Osteoblast (primary cell): ENCODE data around the gene ATP5F1E. TPM values are rescaled to one million over a fixed set of nuclear protein-coding genes. Genes with fewer than 3 reads are reported as not detected.
A peak's percentile ranks its signal among the peaks of the same experiment; 100 is the strongest.

Source experiments
- DNase-seq: peaks from one replicate; pipeline ENCODE4 v3.0.0; 2011; ENCODE audit warnings: low spot score, mixed read lengths; ENCODE audit not compliant: insufficient read length; ENCODE audit errors: missing footprints
- H2AFZ ChIP-seq: 2 replicates; pipeline ENCODE4 v1.6.0; 2011; ENCODE audit warnings: mild to moderate bottlenecking, low read length
- H3K27ac ChIP-seq: 2 replicates; pipeline ENCODE4 v1.5.1; 2011; ENCODE audit warnings: mild to moderate bottlenecking, low read depth, low read length, moderate library complexity
- H3K27me3 ChIP-seq: 2 replicates; pipeline ENCODE4 v1.6.0; 2012; ENCODE audit warnings: mild to moderate bottlenecking, control low read depth, inconsistent platforms, low read length, moderate library complexity; ENCODE audit not compliant: insufficient read depth
- H3K36me3 ChIP-seq: 2 replicates; pipeline ENCODE4 v1.5.1; 2011; ENCODE audit warnings: mild to moderate bottlenecking, low read length, control low read depth, moderate library complexity; ENCODE audit not compliant: insufficient read depth
- H3K4me1 ChIP-seq: 2 replicates; pipeline ENCODE4 v1.5.1; 2011; ENCODE audit warnings: mild to moderate bottlenecking, low read length, control low read depth, moderate library complexity; ENCODE audit not compliant: insufficient read depth
- H3K4me2 ChIP-seq: 2 replicates; pipeline ENCODE4 v1.6.0; 2011; ENCODE audit warnings: mild to moderate bottlenecking, low read length; ENCODE audit not compliant: insufficient read depth
- H3K4me3 ChIP-seq: fragments of 200-600 bp; sonication (generic); 3 replicates; pipeline ENCODE4 v1.5.1; 2012; ENCODE audit warnings: mild to moderate bottlenecking, low read length, inconsistent platforms; ENCODE audit not compliant: insufficient read depth
- H3K79me2 ChIP-seq: 2 replicates; pipeline ENCODE4 v1.6.0; 2012; ENCODE audit warnings: mild to moderate bottlenecking, low read length, control low read depth, inconsistent platforms; ENCODE audit not compliant: insufficient read depth
- H3K9me3 ChIP-seq: 2 replicates; pipeline ENCODE4 v1.5.1; 2011; ENCODE audit warnings: low read depth, low read length, control low read depth
- H4K20me1 ChIP-seq: 2 replicates; pipeline ENCODE4 v1.6.0; 2012; ENCODE audit warnings: mild to moderate bottlenecking, low read length, control low read depth; ENCODE audit not compliant: insufficient read depth
- CTCF ChIP-seq: IDR thresholded peaks from 2 replicates; pipeline ENCODE4 v1.5.1; 2011; ENCODE audit warnings: mild to moderate bottlenecking, low read depth, low read length, moderate library complexity; ENCODE audit errors: extremely low read depth
- total RNA-seq: library from RNA; depleted of rRNA; stranded (reverse); fragments of >200 nt; gene quantifications from 2 replicates; pipeline ENCODE4 v1.2.3, GENCODE V29; 2012

ATP5F1E gene
- total RNA-seq, 1 donor, result 19.5 TPM

- TF ChIP-seq CTCF, result no peak
- Histone ChIP-seq H3K36me3 (peaks cover 38% of the 10 kb centered on the region), H3K4me2 (peak overlapping the region; percentile 84), H4K20me1 (peaks cover 31% of the 10 kb centered on the region), H3K27ac (peak overlapping the region; percentile 52), H3K79me2 (peaks cover 84% of the 10 kb centered on the region), H3K4me3 (peak overlapping the region; percentile 21), H3K9me3 (no peaks in the 10 kb centered on the region), H3K27me3 (no peaks in the 10 kb centered on the region), H2AFZ (no peak overlapping the region), H3K4me1 (peaks cover 44% of the 10 kb centered on the region)
- peak; percentile 85 for DNase-seq
Measured at GRCh38 chr20:59027741-59028320, 4.3 kb downstream of the ATP5F1E start.

GRCh38 chr20:59026904-59027740, 5.0 kb downstream of the ATP5F1E start:
- H3K79me2 ChIP-seq, result peaks cover 84% of the 10 kb centered on the region
- H3K4me1 ChIP-seq, result peaks cover 43% of the 10 kb centered on the region
- peaks cover 38% of the 10 kb centered on the region for H3K36me3 ChIP-seq
- no peak for TF ChIP-seq CTCF
- H2AFZ ChIP-seq, result no peak overlapping the region
- H3K27me3 ChIP-seq, result no peaks in the 10 kb centered on the region
- peak overlapping the region; percentile 84 for H3K4me2 ChIP-seq
- no peaks in the 10 kb centered on the region for H3K9me3 ChIP-seq
- H3K27ac ChIP-seq, result peak overlapping the region; percentile 50
- H3K4me3 ChIP-seq, result peak overlapping the region; percentile 21
- peaks cover 31% of the 10 kb centered on the region for H4K20me1 ChIP-seq
- no peak for DNase-seq

GRCh38 chr20:59025511-59025910, 6.6 kb downstream of the ATP5F1E start:
- no peaks in the 10 kb centered on the region for H3K9me3 ChIP-seq
- H3K27ac ChIP-seq, result no peak overlapping the region
- no peak overlapping the region for H3K4me3 ChIP-seq
- no peak overlapping the region for H3K4me2 ChIP-seq
- H3K4me1 ChIP-seq, result peaks cover 42% of the 10 kb centered on the region
- TF ChIP-seq CTCF, result no peak
- peaks cover 35% of the 10 kb centered on the region for H3K36me3 ChIP-seq
- no peak for DNase-seq
- peaks cover 29% of the 10 kb centered on the region for H4K20me1 ChIP-seq
- peaks cover 69% of the 10 kb centered on the region for H3K79me2 ChIP-seq
- no peaks in the 10 kb centered on the region for H3K27me3 ChIP-seq
- H2AFZ ChIP-seq, result no peak overlapping the region

DNA sequence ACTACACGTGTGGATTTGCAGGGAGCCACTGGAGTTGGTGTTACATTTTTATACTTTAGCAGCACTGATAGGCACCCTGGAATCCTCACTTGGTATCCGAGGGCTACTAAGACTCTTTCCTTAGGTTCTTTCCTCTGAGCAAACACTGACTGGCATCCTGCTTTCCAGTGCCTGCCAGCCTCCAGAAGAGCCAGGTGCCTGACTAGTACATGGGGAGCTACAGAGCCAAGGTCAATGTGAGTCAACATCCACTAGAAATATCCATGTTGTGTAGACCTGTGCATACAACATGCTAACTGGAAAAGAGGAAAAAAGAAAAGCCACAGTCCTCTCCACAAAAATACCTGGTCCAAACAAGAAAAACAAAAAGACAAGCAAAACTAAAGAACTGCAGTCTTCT, 7.0 kb downstream of the ATP5F1E start:
- H3K27ac ChIP-seq, result no peak overlapping the region
- no peak for DNase-seq
- peaks cover 65% of the 10 kb centered on the region for H3K79me2 ChIP-seq
- H3K4me1 ChIP-seq, result peaks cover 38% of the 10 kb centered on the region
- peaks cover 35% of the 10 kb centered on the region for H3K36me3 ChIP-seq
- no peaks in the 10 kb centered on the region for H3K27me3 ChIP-seq
- peaks cover 29% of the 10 kb centered on the region for H4K20me1 ChIP-seq
- H2AFZ ChIP-seq, result no peak overlapping the region
- H3K4me3 ChIP-seq, result no peak overlapping the region
- no peak overlapping the region for H3K4me2 ChIP-seq
- no peak for TF ChIP-seq CTCF
- H3K9me3 ChIP-seq, result no peaks in the 10 kb centered on the region
